Type B pancreatic cell (in vitro differentiated cells): ENCODE results near the gene NPTN. TPM values are rescaled to one million over a fixed set of nuclear protein-coding genes. Genes with fewer than 3 reads are reported as not detected.

ENCODE experiments used
- DNase-seq: peaks from one replicate; pipeline ENCODE4 v3.0.0; 2021; ENCODE audit warnings: mixed read lengths; ENCODE audit not compliant: unreplicated experiment; ENCODE audit errors: extremely low spot score
- H3K27ac Mint-ChIP-seq: 2 replicates; pipeline ENCODE4 v1.8.0; 2021; ENCODE audit warnings: mild to moderate bottlenecking, mixed read lengths
- H3K27me3 Mint-ChIP-seq: 2 replicates; pipeline ENCODE4 v1.8.0; 2021; ENCODE audit warnings: mixed read lengths
- H3K36me3 Mint-ChIP-seq: 2 replicates; pipeline ENCODE4 v1.8.0; 2021; ENCODE audit warnings: mixed read lengths
- H3K4me1 Mint-ChIP-seq: one replicate; pipeline ENCODE4 v1.8.0; 2021; ENCODE audit warnings: mixed read lengths; ENCODE audit not compliant: unreplicated experiment
- H3K4me3 Mint-ChIP-seq: 2 replicates; pipeline ENCODE4 v1.8.0; 2021; ENCODE audit warnings: mild to moderate bottlenecking, mixed read lengths
- H3K9me3 Mint-ChIP-seq: 2 replicates; pipeline ENCODE4 v1.8.0; 2021; ENCODE audit warnings: mixed read lengths
- total RNA-seq: library from RNA; stranded (reverse); gene quantifications from 2 replicates; pipeline ENCODE4 v1.2.1, GENCODE V29; 2021; ENCODE audit warnings: low replicate concordance
- TF ChIP-seq, protein P1 (sequence below): fragments of 200-600 bp; sonication (generic); conservative IDR thresholded peaks from 2 replicates; pipeline ENCODE4 v1.5.0; 2021; ENCODE audit warnings: antibody characterized with exemption, mild to moderate bottlenecking

Gene NPTN
- total RNA-seq, 1 donor from 2014 or later, result 89.6 TPM

DNA sequence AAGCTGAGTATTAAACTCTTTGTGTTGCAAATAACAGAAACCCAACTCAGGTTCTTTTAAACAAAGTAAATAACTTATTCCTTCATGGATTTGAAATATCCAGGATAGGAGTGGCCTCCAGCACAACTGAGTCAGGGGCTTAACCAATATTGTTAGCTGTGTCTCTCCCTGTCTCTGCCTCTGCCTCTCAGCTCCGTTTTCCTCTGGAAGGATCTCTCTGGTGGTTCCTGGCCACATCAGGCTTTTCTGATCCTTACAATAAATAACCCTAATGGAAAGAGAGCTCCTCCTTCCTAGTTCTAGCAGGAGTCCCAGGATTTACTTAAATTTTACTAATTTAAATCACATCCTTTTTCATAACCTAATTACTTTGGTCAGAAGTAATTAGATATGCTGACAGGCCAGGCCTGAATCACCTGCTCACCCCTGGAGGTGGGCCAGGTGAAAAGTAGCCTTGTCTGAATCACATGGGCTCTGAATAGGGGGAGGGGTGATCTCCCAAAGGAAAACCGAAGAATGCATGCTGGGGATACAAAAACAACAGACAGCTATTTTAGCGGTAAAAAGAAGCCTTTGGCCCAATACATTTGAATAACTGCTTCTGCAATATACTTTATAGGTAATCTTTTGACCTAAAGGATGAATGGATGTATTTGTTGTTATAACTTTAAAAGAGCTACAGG, 114.9 kb downstream of the NPTN start:
- Mint-ChIP-seq H3K4me3 (no peak overlapping the region), H3K27me3 (no peaks in the 10 kb centered on the region), H3K27ac (no peak overlapping the region), H3K4me1 (no peaks in the 10 kb centered on the region), H3K36me3 (no peaks in the 10 kb centered on the region), H3K9me3 (no peaks in the 10 kb centered on the region)
- TF ChIP-seq, protein P1, sequence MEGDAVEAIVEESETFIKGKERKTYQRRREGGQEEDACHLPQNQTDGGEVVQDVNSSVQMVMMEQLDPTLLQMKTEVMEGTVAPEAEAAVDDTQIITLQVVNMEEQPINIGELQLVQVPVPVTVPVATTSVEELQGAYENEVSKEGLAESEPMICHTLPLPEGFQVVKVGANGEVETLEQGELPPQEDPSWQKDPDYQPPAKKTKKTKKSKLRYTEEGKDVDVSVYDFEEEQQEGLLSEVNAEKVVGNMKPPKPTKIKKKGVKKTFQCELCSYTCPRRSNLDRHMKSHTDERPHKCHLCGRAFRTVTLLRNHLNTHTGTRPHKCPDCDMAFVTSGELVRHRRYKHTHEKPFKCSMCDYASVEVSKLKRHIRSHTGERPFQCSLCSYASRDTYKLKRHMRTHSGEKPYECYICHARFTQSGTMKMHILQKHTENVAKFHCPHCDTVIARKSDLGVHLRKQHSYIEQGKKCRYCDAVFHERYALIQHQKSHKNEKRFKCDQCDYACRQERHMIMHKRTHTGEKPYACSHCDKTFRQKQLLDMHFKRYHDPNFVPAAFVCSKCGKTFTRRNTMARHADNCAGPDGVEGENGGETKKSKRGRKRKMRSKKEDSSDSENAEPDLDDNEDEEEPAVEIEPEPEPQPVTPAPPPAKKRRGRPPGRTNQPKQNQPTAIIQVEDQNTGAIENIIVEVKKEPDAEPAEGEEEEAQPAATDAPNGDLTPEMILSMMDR, result no peak
- no peak for DNase-seq

- TF ChIP-seq, protein P1, result no peak
- no peaks in the 10 kb centered on the region for H3K4me1 Mint-ChIP-seq
- H3K27me3 Mint-ChIP-seq, result no peaks in the 10 kb centered on the region
- H3K9me3 Mint-ChIP-seq, result no peaks in the 10 kb centered on the region
- no peak overlapping the region for H3K27ac Mint-ChIP-seq
- no peak overlapping the region for H3K4me3 Mint-ChIP-seq
- no peaks in the 10 kb centered on the region for H3K36me3 Mint-ChIP-seq
- DNase-seq, result no peak
Observed at GRCh38 chr15:73517566-73517965, 115.6 kb downstream of the NPTN start.

DNA sequence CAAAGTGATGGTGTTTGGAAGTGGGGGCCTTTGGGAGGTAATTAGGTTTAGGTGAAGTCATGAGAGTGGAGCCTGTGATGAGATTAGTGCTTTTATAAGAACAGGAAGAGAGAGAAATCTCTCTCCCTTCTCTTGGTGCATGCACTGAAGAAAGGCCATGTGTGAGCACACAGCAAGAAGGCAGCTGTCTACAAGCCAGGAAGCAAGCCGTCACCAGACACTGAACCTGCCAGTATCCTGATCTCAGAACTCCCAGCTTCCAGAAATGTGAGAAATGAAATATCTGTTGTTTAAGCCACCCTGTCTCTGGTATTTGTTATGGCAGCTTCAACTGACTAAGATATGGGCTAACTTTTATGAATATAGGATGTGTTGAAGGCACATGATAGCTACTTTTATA, 117.7 kb downstream of the NPTN start:
- TF ChIP-seq, protein P1, result no peak
- no peak overlapping the region for H3K4me3 Mint-ChIP-seq
- DNase-seq, result no peak
- no peaks in the 10 kb centered on the region for H3K4me1 Mint-ChIP-seq
- H3K27me3 Mint-ChIP-seq, result no peaks in the 10 kb centered on the region
- H3K27ac Mint-ChIP-seq, result no peak overlapping the region
- H3K36me3 Mint-ChIP-seq, result no peaks in the 10 kb centered on the region
- no peaks in the 10 kb centered on the region for H3K9me3 Mint-ChIP-seq

Other genes with a start within 250 kb of the NPTN start
- gene REC114, start 190.2 kb downstream of the NPTN start, total RNA-seq, result not detected in 2 replicates
- 104 and 133 TPM in 2 replicates for gene CD276, start 51.0 kb upstream of the NPTN start, total RNA-seq
- 5.8 and 6.4 TPM in 2 replicates for gene INSYN1, start 120.0 kb upstream of the NPTN start, total RNA-seq
- gene TBC1D21, start 240.2 kb upstream of the NPTN start, total RNA-seq, result not detected in 2 replicates